BLaER1 (cell line): Measurements from ENCODE around the gene AGAP3.

Experiments used
- H3K27ac ChIP-seq: shearing (Covaris generic); formaldehyde crosslinking; 2 replicates; pipeline ENCODE4 v1.8.1; 2022
- H3K27me3 ChIP-seq: shearing (Covaris generic); formaldehyde crosslinking; 2 replicates; pipeline ENCODE4 v1.8.1; 2022
- H3K36me3 ChIP-seq: shearing (Covaris generic); formaldehyde crosslinking; 2 replicates; pipeline ENCODE4 v1.8.1; 2022
- H3K4me1 ChIP-seq: shearing (Covaris generic); formaldehyde crosslinking; 2 replicates; pipeline ENCODE4 v1.8.1; 2022
- H3K4me2 ChIP-seq: shearing (Covaris generic); formaldehyde crosslinking; 2 replicates; pipeline ENCODE4 v1.8.1; 2022
- H3K4me3 ChIP-seq: shearing (Covaris generic); formaldehyde crosslinking; 2 replicates; pipeline ENCODE4 v1.8.1; 2022
- H3K9ac ChIP-seq: shearing (Covaris generic); formaldehyde crosslinking; 2 replicates; pipeline ENCODE4 v1.8.1; 2022
- H3K9me3 ChIP-seq: shearing (Covaris generic); formaldehyde crosslinking; 2 replicates; pipeline ENCODE4 v1.8.1; 2022
- H4K20me1 ChIP-seq: shearing (Covaris generic); formaldehyde crosslinking; 2 replicates; pipeline ENCODE4 v1.8.1; 2022
- Cebpa-rat ChIP-seq: shearing (Covaris generic); IDR thresholded peaks from 2 replicates; pipeline ENCODE4 v1.8.1; 2022

Gene AGAP3

DNA sequence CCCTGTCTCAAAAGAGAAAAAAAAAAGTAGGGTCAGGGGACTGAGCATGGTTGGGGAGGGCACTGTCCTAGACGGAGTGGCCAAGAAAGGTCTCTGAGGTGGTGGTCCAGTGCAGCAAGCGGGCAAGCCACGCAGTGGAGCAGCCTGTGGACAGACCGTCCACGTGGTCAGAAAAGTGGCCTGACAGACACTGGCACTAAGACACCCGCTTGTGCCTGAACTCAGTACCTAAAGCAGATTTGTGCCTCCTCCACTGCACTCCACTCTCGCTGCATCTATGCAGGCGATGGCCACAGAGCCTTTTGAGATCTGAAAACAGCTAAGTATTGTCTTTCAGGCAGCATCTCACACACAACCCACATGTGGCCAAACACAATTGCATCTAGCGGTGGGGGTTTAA is 92.0 kb downstream of the AGAP3 start:
- no peak overlapping the region for H3K9ac ChIP-seq
- no peaks in the 10 kb centered on the region for H3K4me1 ChIP-seq
- no peak overlapping the region for H3K27ac ChIP-seq
- H4K20me1 ChIP-seq, result no peaks in the 10 kb centered on the region; the same call in 1 of the 2 replicates
- no peaks in the 10 kb centered on the region for H3K36me3 ChIP-seq
- H3K27me3 ChIP-seq, result no peaks in the 10 kb centered on the region; the same call in 1 of the 2 replicates
- H3K4me3 ChIP-seq, result no peak overlapping the region
- H3K4me2 ChIP-seq, result no peak overlapping the region
- no peak for TF ChIP-seq Cebpa-rat
- peaks cover 17% of the 10 kb centered on the region for H3K9me3 ChIP-seq

DNA sequence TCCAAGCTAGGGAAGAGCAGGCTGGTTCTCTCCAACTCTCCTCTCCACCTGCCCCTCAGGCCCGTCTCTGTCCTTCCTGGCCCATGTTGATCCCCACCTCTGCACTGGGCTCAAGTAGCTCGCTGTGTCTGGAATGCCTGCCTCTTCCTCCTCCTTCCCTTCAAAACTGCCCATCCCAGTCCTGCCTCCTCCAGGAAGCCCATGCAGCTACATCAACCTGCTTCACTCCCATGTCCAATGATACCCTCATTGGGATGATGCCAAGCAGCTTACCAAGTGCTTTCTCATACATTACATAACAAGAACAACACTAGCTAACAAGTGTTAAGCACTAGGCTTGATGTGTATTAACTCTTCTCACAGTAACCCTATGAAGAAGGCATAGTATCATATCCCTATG is 92.6 kb downstream of the AGAP3 start:
- no peaks in the 10 kb centered on the region; the same call in 1 of the 2 replicates for H4K20me1 ChIP-seq
- H3K4me3 ChIP-seq, result no peak overlapping the region
- no peak overlapping the region for H3K9ac ChIP-seq
- no peak overlapping the region for H3K4me2 ChIP-seq
- H3K36me3 ChIP-seq, result no peaks in the 10 kb centered on the region
- H3K4me1 ChIP-seq, result no peaks in the 10 kb centered on the region
- no peak for TF ChIP-seq Cebpa-rat
- H3K27me3 ChIP-seq, result no peaks in the 10 kb centered on the region; the same call in 1 of the 2 replicates
- peaks cover 11% of the 10 kb centered on the region for H3K9me3 ChIP-seq
- no peak overlapping the region for H3K27ac ChIP-seq

GRCh38 chr7:151179287-151179860 is 93.1 kb downstream of the AGAP3 start:
- Histone ChIP-seq H3K4me1 (no peaks in the 10 kb centered on the region), H3K27ac (no peak overlapping the region), H3K4me3 (no peak overlapping the region), H3K36me3 (no peaks in the 10 kb centered on the region), H3K27me3 (no peaks in the 10 kb centered on the region; the same call in 1 of the 2 replicates), H3K4me2 (no peak overlapping the region), H3K9me3 (peaks cover 5% of the 10 kb centered on the region), H3K9ac (no peak overlapping the region), H4K20me1 (no peaks in the 10 kb centered on the region; the same call in 1 of the 2 replicates)
- TF ChIP-seq Cebpa-rat, result no peak

GRCh38 chr7:151179946-151180345 is 93.7 kb downstream of the AGAP3 start:
- Histone ChIP-seq H3K4me3 (no peak overlapping the region), H3K4me1 (no peaks in the 10 kb centered on the region), H4K20me1 (no peaks in the 10 kb centered on the region; the same call in 1 of the 2 replicates), H3K9ac (no peak overlapping the region), H3K27me3 (no peaks in the 10 kb centered on the region; the same call in 1 of the 2 replicates), H3K9me3 (no peaks in the 10 kb centered on the region), H3K36me3 (no peaks in the 10 kb centered on the region), H3K27ac (no peak overlapping the region), H3K4me2 (no peak overlapping the region)
- no peak for TF ChIP-seq Cebpa-rat

DNA sequence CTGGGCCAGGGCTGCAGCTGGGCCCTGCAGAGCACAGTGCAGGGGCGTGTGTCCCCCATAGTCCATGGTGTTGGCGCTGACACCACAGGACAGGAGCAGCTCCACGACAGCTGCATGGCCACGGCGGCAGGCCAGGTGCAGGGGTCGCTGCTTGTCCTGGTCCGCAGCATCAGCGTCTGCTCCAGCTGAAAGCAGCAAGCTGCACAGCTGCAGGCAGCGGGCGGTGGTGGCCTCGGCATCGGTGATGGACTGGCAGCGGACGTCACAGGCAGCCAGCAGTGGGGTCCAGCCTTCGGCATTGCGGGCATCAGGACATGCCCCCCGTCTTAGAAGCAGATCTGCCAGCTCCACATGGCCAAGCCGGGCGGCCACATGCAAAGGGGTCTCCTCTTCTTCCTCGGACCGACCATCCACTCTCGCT is 94.7 kb downstream of the AGAP3 start:
- H3K4me1 ChIP-seq, result no peaks in the 10 kb centered on the region
- H3K36me3 ChIP-seq, result no peaks in the 10 kb centered on the region
- H3K27ac ChIP-seq, result no peak overlapping the region
- no peaks in the 10 kb centered on the region; the same call in 1 of the 2 replicates for H4K20me1 ChIP-seq
- no peaks in the 10 kb centered on the region; the same call in 1 of the 2 replicates for H3K27me3 ChIP-seq
- H3K4me2 ChIP-seq, result no peak overlapping the region
- H3K4me3 ChIP-seq, result no peak overlapping the region
- no peak for TF ChIP-seq Cebpa-rat
- no peak overlapping the region for H3K9ac ChIP-seq
- no peaks in the 10 kb centered on the region for H3K9me3 ChIP-seq

DNA sequence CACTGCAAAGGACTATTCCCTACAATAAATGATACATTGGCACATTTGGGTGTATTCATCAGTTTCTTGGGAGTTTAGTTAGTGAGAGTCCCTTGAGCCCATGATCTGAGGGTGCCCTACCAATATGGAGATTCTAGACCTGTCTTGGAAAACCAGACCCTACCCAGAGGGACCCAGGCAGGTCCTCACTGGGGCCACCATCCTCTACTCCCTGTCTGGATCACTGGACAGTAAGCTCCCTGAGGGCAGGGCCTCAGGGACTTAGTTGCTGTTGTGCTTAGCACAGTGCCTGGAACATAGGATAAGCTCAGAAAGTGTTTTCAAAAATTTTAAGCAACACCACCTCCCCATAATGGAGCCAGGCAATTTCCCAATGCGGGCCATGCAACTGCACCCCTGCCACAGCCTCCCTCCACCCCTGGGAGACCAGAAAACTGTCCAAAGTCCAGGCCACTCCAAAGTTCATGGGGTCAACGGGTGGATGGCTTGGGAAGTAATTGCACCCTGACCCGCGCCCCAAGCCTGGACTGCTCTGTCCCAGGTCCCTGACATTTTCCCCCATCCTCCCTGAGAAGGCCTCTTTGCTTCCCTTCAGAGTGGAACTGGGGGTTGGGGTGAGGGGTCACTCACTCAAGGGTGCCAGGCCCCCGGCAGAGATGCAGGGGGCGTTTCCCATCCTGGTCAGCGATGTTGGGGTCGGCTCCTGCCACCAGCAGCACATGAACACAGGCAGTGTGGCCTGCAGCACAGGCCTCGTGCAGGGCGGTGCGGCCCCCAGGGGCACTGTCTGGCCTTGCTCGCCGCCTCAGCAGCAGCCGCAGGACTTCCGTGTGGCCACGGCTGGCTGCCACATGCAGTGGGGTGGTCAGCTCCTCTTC is 99.7 kb downstream of the AGAP3 start:
- Histone ChIP-seq H3K9ac (no peak overlapping the region), H3K9me3 (no peaks in the 10 kb centered on the region), H3K27me3 (peaks cover 28% of the 10 kb centered on the region), H3K4me1 (peaks cover 35% of the 10 kb centered on the region), H3K36me3 (no peaks in the 10 kb centered on the region), H3K4me3 (no peak overlapping the region), H3K4me2 (no peak overlapping the region), H4K20me1 (peaks cover 42% of the 10 kb centered on the region), H3K27ac (no peak overlapping the region)
- no peak for TF ChIP-seq Cebpa-rat

GRCh38 chr7:151186640-151187408 is 100.5 kb downstream of the AGAP3 start, which contains the start of gene ASB10:
Gene ASB10 (minus strand): TSS chr7:151187250. CDS start chr7:151187130, 120 bp downstream.
- TF ChIP-seq Cebpa-rat, result no peak
- Histone ChIP-seq H3K27ac (no peak within 1 kb of the TSS), H3K9ac (0 out of 2 replicates have a peak within 1 kb of the TSS, but pooled peaks have one; percentile 10), H3K9me3 (no peaks in the 10 kb centered on the region), H4K20me1 (peaks cover 50% of the 10 kb centered on the region), H3K4me2 (peak within 1 kb of the TSS; percentile 90), H3K4me3 (no peak within 1 kb of the TSS), H3K36me3 (no peaks in the 10 kb centered on the region), H3K27me3 (peaks cover 36% of the 10 kb centered on the region), H3K4me1 (peaks cover 35% of the 10 kb centered on the region)

DNA sequence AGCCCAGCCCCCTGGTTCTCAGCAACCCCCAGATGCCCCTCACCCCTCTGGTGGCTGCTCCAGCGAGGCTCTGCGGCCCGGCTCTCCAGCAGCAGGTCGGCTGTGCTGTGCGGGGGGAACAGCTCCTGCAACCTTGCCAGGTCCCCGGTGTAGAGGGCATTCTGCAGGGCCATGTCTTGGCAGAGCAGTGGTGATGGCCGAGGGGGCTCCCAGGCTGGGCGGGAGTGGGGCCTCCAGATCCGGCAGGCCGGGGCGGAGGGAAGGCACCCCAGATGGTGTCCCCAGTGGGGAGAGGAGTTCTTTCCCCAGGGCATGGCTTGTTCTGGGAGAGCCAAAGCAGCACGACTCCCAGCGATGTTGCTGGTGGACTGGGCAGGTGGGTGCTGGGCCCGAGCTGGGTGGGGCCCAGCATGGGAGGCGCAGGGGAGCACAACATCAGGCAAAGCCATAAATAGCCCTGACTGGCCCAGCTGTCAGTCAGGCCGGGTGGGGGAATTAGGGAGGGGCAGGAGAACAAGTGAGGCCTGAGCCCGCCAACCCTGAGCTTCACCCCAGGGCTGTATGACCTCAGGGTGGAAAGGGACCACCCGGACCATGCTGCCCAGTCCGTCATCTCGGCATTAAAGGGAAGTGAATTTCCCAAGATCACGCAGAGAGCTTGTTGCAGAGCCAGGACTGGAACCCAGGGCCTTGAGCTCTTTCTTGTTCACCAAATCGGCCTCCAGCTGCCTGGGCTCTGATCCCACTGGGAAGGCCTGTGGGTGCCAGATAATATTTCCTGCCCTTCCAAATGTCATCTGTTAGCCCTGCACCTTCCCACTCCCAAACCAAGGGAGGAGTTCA is 101.4 kb downstream of the AGAP3 start:
- no peaks in the 10 kb centered on the region for H3K36me3 ChIP-seq
- H3K4me3 ChIP-seq, result no peak overlapping the region
- peak overlapping the region; percentile 90 for H3K4me2 ChIP-seq
- H3K4me1 ChIP-seq, result peaks cover 35% of the 10 kb centered on the region
- no peak for TF ChIP-seq Cebpa-rat
- H3K27ac ChIP-seq, result no peak overlapping the region
- H3K9me3 ChIP-seq, result no peaks in the 10 kb centered on the region
- H3K27me3 ChIP-seq, result peaks cover 38% of the 10 kb centered on the region
- peaks cover 58% of the 10 kb centered on the region for H4K20me1 ChIP-seq
- 0 out of 2 replicates have a peak overlapping the region, but pooled peaks have one; percentile 10 for H3K9ac ChIP-seq

GRCh38 chr7:151188252-151188542 is 101.9 kb downstream of the AGAP3 start:
- Histone ChIP-seq H3K4me3 (no peak overlapping the region), H3K27me3 (peaks cover 43% of the 10 kb centered on the region)

More at GRCh38 chr7:151188252-151188542, 101.9 kb downstream of the AGAP3 start:
- TF ChIP-seq Cebpa-rat, result no peak
- peaks cover 35% of the 10 kb centered on the region for H3K4me1 ChIP-seq
- no peak overlapping the region for H3K9ac ChIP-seq
- peak overlapping the region; percentile 90 for H3K4me2 ChIP-seq
- H3K9me3 ChIP-seq, result no peaks in the 10 kb centered on the region
- H3K27ac ChIP-seq, result no peak overlapping the region
- H3K36me3 ChIP-seq, result no peaks in the 10 kb centered on the region
- H4K20me1 ChIP-seq, result peaks cover 62% of the 10 kb centered on the region
